ENCODE data around the gene ALS2.
"Not testable (repeated sequence)": the region's sequence is repeated elsewhere in the genome, so short reads cannot be mapped to it uniquely, and the experiment has no call there.

The ALS2 gene

DNA sequence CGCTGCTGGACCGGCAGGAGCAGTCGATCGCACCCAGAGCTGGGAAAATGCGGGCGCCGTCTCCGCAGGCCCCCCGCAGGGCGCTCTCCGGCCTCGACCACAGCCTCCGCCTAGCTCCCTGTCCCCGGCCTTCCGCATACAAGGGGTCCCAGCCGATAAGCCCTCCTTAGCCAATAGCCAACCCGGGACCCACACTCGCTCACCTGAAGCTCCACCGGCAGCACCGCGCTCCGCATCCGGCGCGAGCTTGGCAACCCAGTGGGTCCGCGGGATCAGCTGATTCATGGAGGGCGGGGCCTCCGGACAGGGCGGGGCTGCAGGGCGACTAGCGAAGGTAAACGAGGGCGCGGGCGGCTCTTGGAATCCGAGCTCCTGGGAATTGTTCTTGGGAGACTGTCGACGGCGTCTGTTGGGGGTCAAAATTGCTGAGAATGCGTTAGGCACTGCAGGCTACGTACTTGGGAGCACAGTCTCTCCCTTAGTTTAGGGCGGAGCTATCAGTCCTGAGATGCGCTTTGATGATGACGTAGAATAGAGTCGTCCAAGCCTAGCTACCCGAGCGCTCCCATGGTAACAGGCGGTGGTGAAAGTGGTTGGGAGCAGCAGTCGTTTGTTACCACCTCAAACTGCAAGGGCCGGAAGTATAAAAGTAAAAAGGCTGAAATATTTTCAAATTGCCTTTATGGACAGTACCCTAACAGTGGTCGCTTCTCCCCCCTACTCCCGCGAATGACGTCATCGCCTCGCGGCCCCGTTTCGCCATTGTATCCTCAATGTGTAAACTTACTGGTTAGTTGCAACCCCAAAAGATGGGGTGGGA, at the start of gene ALS2:
Gene ALS2 (minus strand): TSS at position 260 of the 820 bp plus-strand sequence. CDS start 12,048 bp downstream, outside the sequence.
- DNase-seq = peak; percentile 100

DNA sequence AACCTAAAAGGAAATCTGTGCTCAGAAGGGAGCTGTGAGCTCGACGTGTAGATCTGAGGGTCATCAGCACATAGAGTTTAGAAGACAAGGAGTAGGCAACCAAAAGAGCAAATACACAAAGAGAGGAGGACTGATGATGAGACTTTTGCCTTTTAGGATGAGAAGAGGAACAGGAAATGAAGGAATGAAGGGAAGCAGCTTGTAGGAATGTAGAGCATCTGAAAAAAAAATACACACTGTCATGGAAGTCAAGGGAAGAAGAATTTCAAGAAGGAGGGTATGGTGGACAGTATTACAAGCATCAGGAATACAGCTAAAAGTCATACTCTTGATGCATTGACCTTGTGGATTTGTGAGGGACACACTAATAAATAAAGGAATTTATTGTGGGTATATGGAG, 47.5 kb upstream of the ALS2 start:
- no peak for DNase-seq

GRCh38 chr2:201827621-201828020, 46.9 kb upstream of the ALS2 start:
- no peak for DNase-seq

GRCh38 chr2:201824212-201824611, 43.5 kb upstream of the ALS2 start:
- no peak for DNase-seq

- DNase-seq = no peak
Observed at GRCh38 chr2:201821080-201821479, 40.3 kb upstream of the ALS2 start.

- DNase-seq = no peak
Observed at GRCh38 chr2:201820383-201821007, 39.8 kb upstream of the ALS2 start.

- DNase-seq = peak; percentile 54
Observed at GRCh38 chr2:201816657-201817575, 36.2 kb upstream of the ALS2 start.

- DNase-seq = peak; percentile 64
Observed at GRCh38 chr2:201813996-201814760, 33.4 kb upstream of the ALS2 start.

DNA sequence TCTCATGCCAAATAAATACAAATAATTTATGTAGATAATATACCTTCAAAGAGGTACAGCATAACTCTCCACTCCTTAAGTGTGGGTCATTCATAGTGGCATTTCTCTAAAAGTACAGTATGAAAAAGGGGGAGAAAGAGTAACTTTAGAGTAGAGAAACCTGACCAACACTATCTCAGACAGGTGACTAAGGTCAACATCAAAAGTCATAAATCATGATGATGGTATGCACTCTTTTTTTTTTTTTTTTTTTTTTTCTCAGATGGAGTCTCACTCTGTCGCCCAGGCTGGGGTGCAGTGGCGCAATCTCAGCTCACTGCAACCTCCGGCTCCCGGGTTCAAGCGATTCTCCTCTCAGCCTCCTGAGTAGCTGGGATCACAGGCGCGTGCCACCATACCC, 29.9 kb upstream of the ALS2 start:
- DNase-seq = not testable (repeated sequence)

DNA sequence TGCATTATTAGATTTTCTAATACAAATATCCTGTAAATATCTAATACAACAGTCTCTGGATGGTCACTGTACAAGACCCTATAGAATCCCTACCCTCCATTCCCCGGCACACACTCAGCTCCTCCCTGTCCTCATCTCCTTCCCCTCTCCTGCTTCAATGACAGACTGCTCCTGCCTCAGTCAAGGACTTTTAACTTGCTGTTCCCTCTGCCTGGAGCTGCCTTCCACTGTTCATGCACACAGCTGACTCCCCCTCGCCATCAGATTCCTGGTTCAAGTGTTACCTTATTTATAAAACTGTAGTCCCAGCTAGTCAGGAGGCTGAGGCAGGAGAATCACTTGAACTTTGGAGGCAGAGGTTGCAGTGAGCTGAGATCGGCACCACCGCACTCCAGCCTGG, 28.9 kb upstream of the ALS2 start:
- no peak for DNase-seq

- no peak for DNase-seq
Observed at GRCh38 chr2:201808027-201808426, 27.3 kb upstream of the ALS2 start.

GRCh38 chr2:201807452-201807999, 26.8 kb upstream of the ALS2 start:
- peak; percentile 85 for DNase-seq

GRCh38 chr2:201806442-201807170, 25.9 kb upstream of the ALS2 start, which contains the start of gene CDK15:
Gene CDK15, plus strand, starts transcription at chr2:201806537. Its CDS starts 128 bp downstream, at chr2:201806665.
- DNase-seq = peak; percentile 68

- peak; percentile 70 for DNase-seq
Observed at GRCh38 chr2:201798914-201799285, 18.2 kb upstream of the ALS2 start.

DNA sequence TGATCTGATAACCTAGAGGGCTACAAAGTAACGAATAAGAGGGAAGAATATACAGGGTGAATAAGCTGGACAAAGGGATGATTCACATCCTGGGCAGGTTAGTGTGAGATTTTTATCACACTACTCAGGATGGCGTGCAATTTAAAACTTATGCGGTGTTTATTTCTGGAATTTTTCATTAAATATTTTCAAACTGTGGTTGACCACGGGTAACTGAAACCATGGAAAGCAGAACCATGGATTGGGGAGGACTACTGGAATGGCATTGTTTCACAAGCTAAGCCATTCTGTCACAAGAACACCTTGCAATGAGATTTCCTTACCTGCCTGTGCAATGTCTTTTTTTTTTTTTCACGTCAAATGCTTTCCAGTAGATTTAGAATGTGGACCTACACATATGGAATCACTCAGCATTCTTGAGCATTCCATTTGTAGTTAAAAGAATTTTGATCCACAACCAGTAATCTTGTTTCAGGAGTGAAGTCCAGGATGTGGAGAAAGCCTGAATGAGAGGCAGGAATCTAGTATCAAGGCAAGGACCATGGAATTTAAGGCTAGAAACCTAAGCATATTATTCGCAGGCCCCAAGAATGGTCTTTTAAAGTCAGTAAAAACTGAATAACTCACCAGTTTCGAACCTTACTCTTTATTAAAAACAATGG, 17.6 kb upstream of the ALS2 start:
- peak; percentile 96 for DNase-seq

DNA sequence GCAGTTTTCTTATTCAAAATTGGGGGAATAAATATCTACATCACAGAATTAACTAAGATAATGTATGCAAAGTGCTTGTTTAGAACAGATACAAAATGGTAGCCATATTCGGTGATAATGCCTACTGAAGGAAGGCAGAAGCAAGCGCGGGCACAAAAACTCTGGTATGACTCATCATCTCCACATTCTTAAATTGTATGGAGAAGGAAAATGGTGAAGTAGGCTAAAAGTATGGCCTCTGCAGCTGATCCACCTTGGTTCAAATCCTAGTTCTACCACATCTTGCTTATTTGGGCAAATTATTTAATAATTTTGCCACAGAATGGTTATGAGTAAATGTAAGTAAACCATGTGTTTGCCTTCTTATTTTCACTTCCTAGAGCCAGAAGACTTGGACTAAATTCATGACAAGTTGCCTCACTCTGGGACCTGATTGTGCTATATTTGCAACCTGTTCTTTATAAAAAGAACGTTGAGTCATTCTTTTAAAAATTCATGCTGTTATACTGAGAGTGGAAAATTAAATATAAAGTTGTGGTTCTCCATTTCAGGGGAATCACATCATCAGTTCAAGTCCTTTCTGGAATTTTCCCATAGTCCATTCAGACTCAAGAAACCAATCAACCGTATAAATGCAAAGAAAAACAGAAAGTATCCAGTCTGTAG, 16.6 kb upstream of the ALS2 start:
- peak; percentile 86 for DNase-seq

GRCh38 chr2:201796478-201796865, 15.7 kb upstream of the ALS2 start:
- peak; percentile 15 for DNase-seq

- peak; percentile 75 for DNase-seq
Observed at GRCh38 chr2:201795607-201796477, 15.1 kb upstream of the ALS2 start.

GRCh38 chr2:201794294-201794693, 13.6 kb upstream of the ALS2 start:
- peak; percentile 71 for DNase-seq
